Activated T-cell treated with anti-CD3 and anti-CD28 coated beads, Interleukin-2, amount 50 U/mL, for 4 hours (primary cell): ENCODE data around the gene CEACAM18. TPM values are rescaled to one million over a fixed set of nuclear protein-coding genes. Genes with fewer than 3 reads are reported as not detected.
"Not testable (repeated sequence)": the region's sequence is repeated elsewhere in the genome, so short reads cannot be mapped to it uniquely, and the experiment has no call there.

ENCODE experiments used
- ATAC-seq, 2 donors: fragments of 200-7000 bp; cut with Tn5 transposase; one replicate each; pipeline ENCODE4 v1.10.0; 2021
- DNase-seq: peaks from one replicate; pipeline ENCODE4 v3.0.0-alpha.2; 2020
- H3K27me3 Mint-ChIP-seq: one replicate; pipeline ENCODE4 v1.8.0; 2021; ENCODE audit warnings: low read depth, mixed read lengths
- H3K36me3 Mint-ChIP-seq: one replicate; pipeline ENCODE4 v1.8.0; 2022; ENCODE audit warnings: mixed read lengths; ENCODE audit not compliant: insufficient read depth
- H3K4me1 Mint-ChIP-seq: one replicate; pipeline ENCODE4 v1.8.0; 2021; ENCODE audit warnings: low read depth, mixed read lengths
- H3K4me3 Mint-ChIP-seq: one replicate; pipeline ENCODE4 v1.8.0; 2021; ENCODE audit warnings: mild to moderate bottlenecking, moderate library complexity, mixed read lengths
- H3K9me3 Mint-ChIP-seq: one replicate; pipeline ENCODE4 v1.8.0; 2021; ENCODE audit warnings: mixed read lengths
- total RNA-seq, 3 donors: library from RNA; stranded (reverse); gene quantifications; one replicate each; pipeline ENCODE4 v1.2.1, GENCODE V29; 2021

The CEACAM18 gene
- not detected for total RNA-seq

- DNase-seq (no peak), ATAC-seq (no peak)
- H3K27me3 Mint-ChIP-seq: peaks cover 14% of the 10 kb centered on the region
- H3K4me1 Mint-ChIP-seq: peaks cover 18% of the 10 kb centered on the region
- no peak within 1 kb of the TSS for H3K4me3 Mint-ChIP-seq
- peaks cover 3% of the 10 kb centered on the region for H3K9me3 Mint-ChIP-seq
- no peaks in the 10 kb centered on the region for H3K36me3 Mint-ChIP-seq
These were observed at the start of gene CEACAM18 for GRCh38 chr19:51478381-51479234. TSS of gene CEACAM18 (plus strand) at chr19:51478539.

- H3K4me3 Mint-ChIP-seq: no peak overlapping the region
- no peaks in the 10 kb centered on the region for H3K36me3 Mint-ChIP-seq
- H3K4me1 Mint-ChIP-seq: no peaks in the 10 kb centered on the region
- no peaks in the 10 kb centered on the region for H3K9me3 Mint-ChIP-seq
- H3K27me3 Mint-ChIP-seq: no peaks in the 10 kb centered on the region
- ATAC-seq (no peak), DNase-seq (no peak)
These were observed 48.1 kb upstream of the CEACAM18 start for GRCh38 chr19:51430221-51430620.

GRCh38 chr19:51431124-51431523 lies 47.2 kb upstream of the CEACAM18 start:
- peaks cover 2% of the 10 kb centered on the region for H3K27me3 Mint-ChIP-seq
- ATAC-seq (no peak), DNase-seq (no peak)

GRCh38 chr19:51433043-51433442 lies 45.3 kb upstream of the CEACAM18 start:
- ATAC-seq (peak; percentile 53 to 71), DNase-seq (no peak)
- Mint-ChIP-seq H3K27me3 (peaks cover 2% of the 10 kb centered on the region), H3K36me3 (no peaks in the 10 kb centered on the region), H3K4me3 (no peak overlapping the region), H3K4me1 (peaks cover under 1% of the 10 kb centered on the region), H3K9me3 (no peaks in the 10 kb centered on the region)

More at GRCh38 chr19:51431124-51431523, 47.2 kb upstream of the CEACAM18 start:
- Mint-ChIP-seq H3K4me1 (no peaks in the 10 kb centered on the region), H3K4me3 (no peak overlapping the region), H3K9me3 (no peaks in the 10 kb centered on the region), H3K36me3 (no peaks in the 10 kb centered on the region)

GRCh38 chr19:51434456-51434855 lies 43.9 kb upstream of the CEACAM18 start:
- H3K4me3 Mint-ChIP-seq: no peak overlapping the region
- H3K27me3 Mint-ChIP-seq: peaks cover 2% of the 10 kb centered on the region
- H3K9me3 Mint-ChIP-seq: no peaks in the 10 kb centered on the region
- H3K36me3 Mint-ChIP-seq: no peaks in the 10 kb centered on the region
- peaks cover 11% of the 10 kb centered on the region for H3K4me1 Mint-ChIP-seq
- DNase-seq (no peak), ATAC-seq (no peak)

- H3K27me3 Mint-ChIP-seq: peaks cover 2% of the 10 kb centered on the region
- no peak overlapping the region for H3K4me3 Mint-ChIP-seq
- ATAC-seq (no peak), DNase-seq (no peak)
- H3K9me3 Mint-ChIP-seq: no peaks in the 10 kb centered on the region
- no peaks in the 10 kb centered on the region for H3K36me3 Mint-ChIP-seq
- H3K4me1 Mint-ChIP-seq: peaks cover 52% of the 10 kb centered on the region
These were observed 39.3 kb upstream of the CEACAM18 start for GRCh38 chr19:51439021-51439465.

- Mint-ChIP-seq H3K4me1 (peaks cover 52% of the 10 kb centered on the region), H3K36me3 (no peaks in the 10 kb centered on the region), H3K9me3 (no peaks in the 10 kb centered on the region), H3K27me3 (peaks cover 2% of the 10 kb centered on the region), H3K4me3 (peak overlapping the region; percentile 80)
- ATAC-seq: no peak
- no peak for DNase-seq
These were observed 38.3 kb upstream of the CEACAM18 start for GRCh38 chr19:51440052-51440451.

GRCh38 chr19:51440846-51441409 lies 37.4 kb upstream of the CEACAM18 start:
- peak overlapping the region; percentile 80 for H3K4me3 Mint-ChIP-seq
- H3K4me1 Mint-ChIP-seq: peaks cover 56% of the 10 kb centered on the region
- no peaks in the 10 kb centered on the region for H3K36me3 Mint-ChIP-seq
- H3K27me3 Mint-ChIP-seq: no peaks in the 10 kb centered on the region
- no peaks in the 10 kb centered on the region for H3K9me3 Mint-ChIP-seq
- ATAC-seq: peak; percentile 59 to 65
- DNase-seq: peak; percentile 61

- Mint-ChIP-seq H3K4me3 (peak overlapping the region; percentile 80), H3K4me1 (peaks cover 60% of the 10 kb centered on the region), H3K36me3 (no peaks in the 10 kb centered on the region), H3K27me3 (no peaks in the 10 kb centered on the region), H3K9me3 (peaks cover 1% of the 10 kb centered on the region)
- peak; percentile 85 for DNase-seq
- peak; percentile 80 to 83 for ATAC-seq
These were observed 36.6 kb upstream of the CEACAM18 start for GRCh38 chr19:51441410-51442390.

- not testable (repeated sequence) for H3K4me3 Mint-ChIP-seq, ATAC-seq
These were observed 30.8 kb upstream of the CEACAM18 start for GRCh38 chr19:51447510-51447909.

GRCh38 chr19:51448011-51448410 lies 30.3 kb upstream of the CEACAM18 start:
- Mint-ChIP-seq H3K36me3 (peaks cover 3% of the 10 kb centered on the region), H3K9me3 (peaks cover 13% of the 10 kb centered on the region), H3K27me3 (no peaks in the 10 kb centered on the region), H3K4me3 (peak overlapping the region; percentile 39), H3K4me1 (peaks cover 45% of the 10 kb centered on the region)
- DNase-seq (no peak), ATAC-seq (no peak)

More at GRCh38 chr19:51447510-51447909, 30.8 kb upstream of the CEACAM18 start:
- DNase-seq, H3K36me3 Mint-ChIP-seq, H3K27me3 Mint-ChIP-seq: not testable (repeated sequence)
- Mint-ChIP-seq H3K9me3 (peaks cover 13% of the 10 kb centered on the region), H3K4me1 (peaks cover 50% of the 10 kb centered on the region)

GRCh38 chr19:51448411-51449016 lies 29.8 kb upstream of the CEACAM18 start:
- Mint-ChIP-seq H3K4me1 (peaks cover 41% of the 10 kb centered on the region), H3K9me3 (peaks cover 13% of the 10 kb centered on the region)
- ATAC-seq: peak; percentile 82 to 83

GRCh38 chr19:51450730-51451307 lies 27.5 kb upstream of the CEACAM18 start:
- peaks cover 35% of the 10 kb centered on the region for H3K4me1 Mint-ChIP-seq
- peaks cover 3% of the 10 kb centered on the region for H3K36me3 Mint-ChIP-seq
- H3K4me3 Mint-ChIP-seq: no peak overlapping the region
- peak; percentile 62 to 65 for ATAC-seq
- H3K27me3 Mint-ChIP-seq: peaks cover 2% of the 10 kb centered on the region
- H3K9me3 Mint-ChIP-seq: peaks cover 13% of the 10 kb centered on the region
- no peak for DNase-seq

More at GRCh38 chr19:51448411-51449016, 29.8 kb upstream of the CEACAM18 start:
- Mint-ChIP-seq H3K27me3 (no peaks in the 10 kb centered on the region), H3K36me3 (peaks cover 3% of the 10 kb centered on the region), H3K4me3 (peak overlapping the region; percentile 39)
- DNase-seq: peak; percentile 25
